Ascending aorta (tissue), 2 donors: ENCODE measurements around the gene NAA38. TPM values are rescaled to one million over a fixed set of nuclear protein-coding genes. Genes with fewer than 3 reads are reported as not detected.

Experiments used
- DNase-seq, 2 donors: peaks; one replicate each; pipeline ENCODE4 v3.0.0-alpha.2; 2019; ENCODE audit warnings: low spot score in 2 of 2
- H3K27ac ChIP-seq, 2 donors: fragments of 200-600 bp; sonication (generic); one replicate each; pipeline ENCODE4 v1.5.1; 2016 to 2017; ENCODE audit warnings: mild to moderate bottlenecking in 1 of 2
- H3K27me3 ChIP-seq: fragments of 200-600 bp; sonication (generic); one replicate; pipeline ENCODE4 v1.5.1; 2017
- H3K36me3 ChIP-seq, 2 donors: fragments of 200-600 bp; sonication (generic); one replicate each; pipeline ENCODE4 v1.5.1; 2016
- H3K4me1 ChIP-seq, 2 donors: fragments of 200-600 bp; sonication (generic); one replicate each; pipeline ENCODE4 v1.5.1; 2016 to 2017; ENCODE audit warnings: mild to moderate bottlenecking in 1 of 2
- H3K4me3 ChIP-seq, 2 donors: fragments of 200-600 bp; sonication (generic); one replicate each; pipeline ENCODE4 v1.5.1; 2016 to 2017; ENCODE audit warnings: mild to moderate bottlenecking in 1 of 2
- H3K9me3 ChIP-seq, 2 donors: fragments of 200-600 bp; sonication (generic); one replicate each; pipeline ENCODE4 v1.5.1; 2016
- CTCF ChIP-seq, 3 experiments: fragments of 200-600 bp in 2 of 3; fragments of 450-650 bp in 1 of 3; sonication (generic) in 2 of 3; IDR thresholded peaks; one replicate each; pipeline ENCODE4 v1.5.1; 2016 to 2019; ENCODE audit warnings: antibody characterized with exemption in 3 of 3, mild to moderate bottlenecking in 1 of 3, moderate library complexity in 1 of 3
- intact Hi-C: fragments of 100-400 bp; cut with DNase I; formaldehyde crosslinking; loops from one replicate; pipeline ENCODE4 v1.15.1; 2023
- total RNA-seq: library from RNA; depleted of rRNA; stranded (reverse); fragments of >200 nt; gene quantifications from one replicate; pipeline ENCODE4 v1.1.0, GENCODE V29; 2016

The NAA38 gene
- total RNA-seq, 1 donor from 2014 or later: 59.0 TPM

- H3K9me3 ChIP-seq: no peaks in the 10 kb centered on the region
- intact Hi-C loops: no loop called here
- no peak overlapping the region for H3K27ac ChIP-seq
These were observed 22.9 kb upstream of the NAA38 start for GRCh38 chr17:7880076-7880868.

DNA sequence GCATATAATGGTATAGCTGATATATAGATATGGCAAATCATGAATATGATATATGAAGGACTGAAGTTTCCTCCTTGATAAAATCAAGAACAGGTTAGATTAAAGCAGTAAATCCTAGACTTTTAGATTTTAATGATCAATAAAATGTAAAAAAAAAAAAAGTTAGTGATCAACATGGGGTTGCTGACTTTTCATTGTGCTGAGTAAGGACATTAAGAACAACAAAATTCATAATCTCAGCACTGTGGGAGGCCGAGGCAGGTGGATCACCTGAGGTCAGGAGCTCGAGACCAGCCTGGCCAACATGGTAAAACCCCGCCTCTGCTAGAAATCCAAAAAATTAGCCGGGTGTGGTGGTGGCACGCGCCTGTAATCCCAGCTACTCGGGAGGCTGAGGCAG lies 20.9 kb upstream of the NAA38 start:
- TF ChIP-seq CTCF (IDR thresholded peaks at IDR 0.05): no peak
- no peaks in the 10 kb centered on the region for H3K9me3 ChIP-seq
- H3K27ac ChIP-seq: no peak overlapping the region
- DNase-seq: no peak
- intact Hi-C loops: no loop called here
- H3K4me1 ChIP-seq: no peaks in the 10 kb centered on the region
- H3K4me3 ChIP-seq: no peak overlapping the region
- H3K27me3 ChIP-seq: no peaks in the 10 kb centered on the region
- H3K36me3 ChIP-seq: peaks cover 0 to 6% of the 10 kb centered on the region in 2 donors

More at GRCh38 chr17:7880076-7880868, 22.9 kb upstream of the NAA38 start:
- peaks cover 0 to 4% of the 10 kb centered on the region in 2 donors for H3K4me1 ChIP-seq
- no peak for DNase-seq
- peaks cover 0 to 6% of the 10 kb centered on the region in 2 donors for H3K36me3 ChIP-seq
- no peaks in the 10 kb centered on the region for H3K27me3 ChIP-seq
- TF ChIP-seq CTCF (IDR thresholded peaks at IDR 0.05): no peak
- H3K4me3 ChIP-seq: no peak overlapping the region

DNA sequence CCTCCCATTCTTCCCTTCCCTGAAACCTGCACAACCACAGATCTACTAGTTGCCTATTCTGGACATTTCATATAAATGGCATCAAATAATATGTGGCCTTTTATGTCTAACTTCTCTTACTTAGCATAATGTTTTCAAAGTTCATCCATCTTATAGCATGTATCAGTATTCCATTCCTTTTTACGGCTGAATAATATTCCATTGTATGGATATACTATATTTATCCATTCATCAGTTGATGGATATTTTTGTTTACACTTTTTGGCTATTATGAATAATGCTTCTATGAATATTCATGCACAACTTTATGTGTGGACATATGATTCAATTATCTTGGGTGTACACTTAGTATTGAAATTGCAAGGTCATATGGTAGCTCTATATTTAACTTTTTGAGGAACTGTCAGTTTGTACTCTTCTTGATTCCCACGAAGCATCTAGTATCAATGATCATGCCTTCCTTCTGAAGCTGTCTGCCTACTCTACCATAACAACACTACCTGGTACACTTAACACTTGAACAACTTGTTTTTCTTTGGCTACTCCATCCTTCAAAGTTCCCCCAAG lies 18.5 kb upstream of the NAA38 start:
- H3K27ac ChIP-seq: no peak overlapping the region
- intact Hi-C loops: no loop called here
- no peak for DNase-seq
- H3K9me3 ChIP-seq: no peaks in the 10 kb centered on the region
- H3K27me3 ChIP-seq: no peaks in the 10 kb centered on the region
- no peak for TF ChIP-seq CTCF (IDR thresholded peaks at IDR 0.05)
- H3K36me3 ChIP-seq: peaks cover 0 to 6% of the 10 kb centered on the region in 2 donors
- no peaks in the 10 kb centered on the region for H3K4me1 ChIP-seq
- H3K4me3 ChIP-seq: no peak overlapping the region

DNA sequence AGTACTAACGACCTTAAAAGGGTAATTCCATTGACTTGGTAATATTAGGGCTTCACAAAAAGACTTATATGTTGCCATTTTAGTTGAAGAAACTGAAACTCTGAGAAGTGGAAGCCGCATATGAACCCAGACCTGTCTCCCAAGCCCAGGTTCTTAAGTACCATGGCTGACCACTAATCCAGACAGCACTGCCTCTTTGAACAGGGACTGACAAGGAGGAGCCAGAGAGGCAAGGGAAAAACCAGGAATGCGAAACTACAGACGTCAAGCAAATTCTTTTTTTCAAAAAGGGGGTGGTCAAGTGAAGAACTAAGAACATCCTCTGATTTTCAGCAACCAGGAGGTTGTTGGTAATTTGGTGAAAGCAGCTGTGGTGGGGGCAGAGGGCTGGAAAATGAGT lies 15.7 kb upstream of the NAA38 start:
- no peaks in the 10 kb centered on the region for H3K36me3 ChIP-seq
- no peak overlapping the region for H3K27ac ChIP-seq
- DNase-seq: no peak
- intact Hi-C loops: no loop called here
- TF ChIP-seq CTCF (IDR thresholded peaks at IDR 0.05): no peak
- no peak overlapping the region for H3K4me3 ChIP-seq
- H3K27me3 ChIP-seq: no peaks in the 10 kb centered on the region
- H3K9me3 ChIP-seq: no peaks in the 10 kb centered on the region
- no peaks in the 10 kb centered on the region for H3K4me1 ChIP-seq

DNA sequence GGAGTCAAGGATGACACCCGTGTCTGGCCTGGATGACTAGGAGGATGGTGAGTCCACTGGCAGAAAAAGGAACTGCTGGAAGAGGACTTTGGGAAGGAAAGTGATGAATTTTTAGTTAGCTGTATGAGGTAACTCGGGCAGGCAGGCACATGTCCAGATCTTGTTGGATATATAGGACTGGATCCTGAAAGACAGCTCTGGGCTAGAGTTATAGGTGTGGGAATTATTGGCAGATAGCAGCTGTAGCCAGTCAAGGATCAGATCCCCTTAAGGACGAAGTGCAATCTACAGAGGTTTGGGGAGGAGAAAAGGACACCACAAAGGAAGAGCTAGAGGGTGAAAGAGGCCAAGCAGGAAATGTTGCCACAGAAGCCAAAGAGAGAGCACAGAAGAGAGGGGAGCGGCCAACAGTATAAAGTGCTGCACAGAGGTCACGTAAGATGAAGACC lies 10.5 kb upstream of the NAA38 start:
- no peaks in the 10 kb centered on the region for H3K27me3 ChIP-seq
- intact Hi-C loops: no loop called here
- H3K4me1 ChIP-seq: no peaks in the 10 kb centered on the region
- no peak for DNase-seq
- TF ChIP-seq CTCF (IDR thresholded peaks at IDR 0.05): no peak
- no peak overlapping the region for H3K27ac ChIP-seq
- no peaks in the 10 kb centered on the region for H3K36me3 ChIP-seq
- no peak overlapping the region for H3K4me3 ChIP-seq
- H3K9me3 ChIP-seq: no peaks in the 10 kb centered on the region
